HCT116 (cell line): ENCODE results near the gene EGLN3. TPM values are rescaled to one million over a fixed set of nuclear protein-coding genes. Genes with fewer than 3 reads are reported as not detected.

Experiments
- ATAC-seq: fragments of 200-7000 bp; cut with Tn5 transposase; 2 replicates; pipeline ENCODE4 v1.9.1; 2020; ENCODE audit warnings: mild to moderate bottlenecking, moderate library complexity
- BruUV-seq: library from RNA; stranded (reverse); fragments of 400-500 nt; replicated peaks from 2 replicates; lab custom pipeline; 2021; lab: Mats Ljungman, UMichigan
- CTCF ChIA-PET: fragments of 300-600 bp; sonication (Branson Sonifier 250); formaldehyde crosslinking; loops from one replicate; lab custom pipeline; 2021; ENCODE audit warnings: antibody characterized with exemption; lab: Charles Lee
- POLR2A ChIA-PET: fragments of 300-600, 350-600 bp; sonication (Branson Sonifier 250); formaldehyde crosslinking; loops from one replicate; lab custom pipeline; 2021; ENCODE audit warnings: antibody characterized with exemption; lab: Charles Lee
- RAD21 ChIA-PET, 2 experiments: fragments of 300-600 bp; sonication (Branson Sonifier 250); formaldehyde crosslinking; loops; one replicate each; lab custom pipeline; 2023; ENCODE audit warnings: low total read pairs in 2 of 2; ENCODE audit not compliant: uncharacterized antibody in 2 of 2, unreplicated experiment in 2 of 2, low non-redundant PET in 1 of 2; lab: Charles Lee
- DNase-seq: peaks from one replicate; pipeline ENCODE4 v3.0.0-alpha.2; 2010; ENCODE audit warnings: low read depth, low spot score
- H2AFZ ChIP-seq: fragments of 200-600 bp; shearing (Covaris generic), sonication (generic); 2 replicates; pipeline ENCODE4 v1.6.1; 2017; ENCODE audit warnings: low read depth, mixed run types, mixed read lengths, antibody characterized with exemption, low read length; ENCODE audit not compliant: poor library complexity, severe bottlenecking
- H3K27ac ChIP-seq: 2 replicates; pipeline ENCODE4 v1.5.1; 2012; ENCODE audit warnings: low read depth, low read length
- H3K27me3 ChIP-seq: fragments of 200-600 bp; sonication (generic); 2 replicates; pipeline ENCODE4 v1.6.1; 2016; ENCODE audit warnings: mixed run types, low read length, mixed read lengths; ENCODE audit not compliant: insufficient read depth
- H3K36me3 ChIP-seq, 2 experiments: fragments of 200-500 bp in 1 of 2; fragments of 200-600 bp in 1 of 2; sonication (Bioruptor generic) in 1 of 2; sonication (generic) in 1 of 2; 2 replicates each; pipeline versions ENCODE4 v1.5.1 to v1.6.1; 2014 to 2016; ENCODE audit warnings: low read length in 2 of 2, inconsistent platforms in 1 of 2, mixed read lengths in 1 of 2, mixed run types in 1 of 2; ENCODE audit not compliant: insufficient read depth in 2 of 2, control insufficient read depth in 1 of 2
- H3K4me1 ChIP-seq, 2 experiments: fragments of 200-600 bp in 1 of 2; sonication (generic) in 1 of 2; 2 replicates each; pipeline versions ENCODE4 v1.5.1 to v1.6.1; 2012 to 2017; ENCODE audit warnings: low read length in 2 of 2, inconsistent platforms in 1 of 2, mild to moderate bottlenecking in 1 of 2, mixed read lengths in 1 of 2, mixed run types in 1 of 2, moderate library complexity in 1 of 2; ENCODE audit not compliant: insufficient read depth in 2 of 2, control insufficient read depth in 1 of 2
- H3K4me2 ChIP-seq: fragments of 200-600 bp; sonication (generic); 2 replicates; pipeline ENCODE4 v1.6.1; 2017; ENCODE audit warnings: mixed run types, low read length, mixed read lengths
- H3K4me3 ChIP-seq, 2 experiments: fragments of 200-600 bp in 1 of 2; sonication (generic) in 1 of 2; replicated peaks in 1 of 2; 2 replicates each; pipeline ENCODE4 v1.5.1; 2011 to 2016; ENCODE audit warnings: low read length in 2 of 2, control low read depth in 1 of 2, low read depth in 1 of 2, mild to moderate bottlenecking in 1 of 2, mixed read lengths in 1 of 2, mixed run types in 1 of 2
- H3K79me2 ChIP-seq: fragments of 200-600 bp; sonication (generic); 2 replicates; pipeline ENCODE4 v1.6.1; 2017; ENCODE audit warnings: mild to moderate bottlenecking, mixed run types, low read length, moderate library complexity, mixed read lengths; ENCODE audit not compliant: insufficient read depth
- H3K9ac ChIP-seq: fragments of 200-600 bp; sonication (generic); 2 replicates; pipeline ENCODE4 v1.6.1; 2016; ENCODE audit warnings: low read length, mixed read lengths
- H3K9me2 ChIP-seq: fragments of 200-600 bp; sonication (generic), shearing (Covaris generic); 2 replicates; pipeline ENCODE4 v1.6.1; 2017; ENCODE audit warnings: mixed run types, mild to moderate bottlenecking, moderate library complexity; ENCODE audit not compliant: insufficient read depth
- H3K9me3 ChIP-seq, 2 experiments: fragments of 200-500 bp in 1 of 2; fragments of 200-600 bp in 1 of 2; sonication (Bioruptor generic) in 1 of 2; sonication (generic) in 1 of 2; 2 replicates each; pipeline ENCODE4 v1.6.1; 2014 to 2017; ENCODE audit warnings: low read length in 2 of 2, mixed read lengths in 2 of 2, inconsistent platforms in 1 of 2, low read depth in 1 of 2, mild to moderate bottlenecking in 1 of 2, mixed run types in 1 of 2, moderate library complexity in 1 of 2; ENCODE audit not compliant: control insufficient read depth in 1 of 2, insufficient read depth in 1 of 2
- H4K20me1 ChIP-seq: fragments of 200-600 bp; sonication (generic), shearing (Covaris generic); 2 replicates; pipeline ENCODE4 v1.6.1; 2017; ENCODE audit warnings: mixed run types, mild to moderate bottlenecking, moderate library complexity; ENCODE audit not compliant: insufficient read depth
- CBX3 ChIP-seq: IDR thresholded peaks from 2 replicates; pipeline ENCODE4 v1.6.1; 2012; ENCODE audit warnings: low read depth
- CEBPB ChIP-seq: IDR thresholded peaks from 2 replicates; pipeline ENCODE4 v1.6.1; 2012; ENCODE audit warnings: low read depth
- EGR1 ChIP-seq: IDR thresholded peaks from 2 replicates; pipeline ENCODE4 v1.6.1; 2012; ENCODE audit warnings: low read depth
- ELF1 ChIP-seq: IDR thresholded peaks from 2 replicates; pipeline ENCODE4 v1.6.1; 2012; ENCODE audit warnings: low read depth, borderline replicate concordance
- EZH2 ChIP-seq: fragments of 200-600 bp; sonication (generic); IDR thresholded peaks from 2 replicates; pipeline ENCODE4 v1.6.1; 2017; ENCODE audit warnings: antibody characterized with exemption, mixed run types
- EZH2phosphoT487 ChIP-seq: fragments of 200-600 bp; IDR thresholded peaks from 2 replicates; pipeline ENCODE4 v1.6.1; 2018; ENCODE audit warnings: antibody characterized with exemption, borderline replicate concordance
- FOSL1 ChIP-seq: IDR thresholded peaks from 2 replicates; pipeline ENCODE4 v1.6.1; 2012; ENCODE audit warnings: low read depth
- MAX ChIP-seq: IDR thresholded peaks from 2 replicates; pipeline ENCODE4 v1.6.1; 2012
- POLR2AphosphoS5 ChIP-seq: IDR thresholded peaks from 2 replicates; pipeline ENCODE4 v1.6.1; 2011; ENCODE audit warnings: mild to moderate bottlenecking, low read depth, low read length, moderate library complexity
- RAD21 ChIP-seq: IDR thresholded peaks from 2 replicates; pipeline ENCODE4 v1.6.1; 2012; ENCODE audit warnings: low read depth, mild to moderate bottlenecking
- SIN3A ChIP-seq: IDR thresholded peaks from 2 replicates; pipeline ENCODE4 v1.6.1; 2012; ENCODE audit warnings: low read depth
- SP1 ChIP-seq: IDR thresholded peaks from 2 replicates; pipeline ENCODE4 v1.6.1; 2012; ENCODE audit warnings: low read depth
- SRF ChIP-seq: IDR thresholded peaks from 2 replicates; pipeline ENCODE4 v1.6.1; 2012; ENCODE audit warnings: low read depth
- ZNF274 ChIP-seq: fragments of 200-500 bp; sonication (Bioruptor generic); IDR thresholded peaks from 2 replicates; pipeline ENCODE4 v1.6.1; 2014; ENCODE audit warnings: mild to moderate bottlenecking, low read depth, low read length, inconsistent platforms
- intact Hi-C: fragments of 100-400 bp; cut with micrococcal nuclease; formaldehyde crosslinking; loops from 2 replicates; pipeline ENCODE4 v1.10.0; 2022
- total RNA-seq: library from RNA; stranded (reverse); gene quantifications from one replicate; pipeline ENCODE4 v1.2.1, GENCODE V29; 2021; ENCODE audit not compliant: unreplicated experiment

EGLN3 gene
- total RNA-seq, 1 experiment from 2014 or later = 13.6 TPM

- CTCF ChIA-PET = interaction anchor here (1.1 kb wide), 1 partner anchor 97 kb away, joined by 3 read pairs; no protein-coding TSS in a partner anchor
- Histone ChIP-seq H3K4me1 (peaks cover 7 to 30% of the 10 kb centered on the region in 2 experiments; a peak in 3 of 4 replicates), H3K79me2 (peaks cover 11% of the 10 kb centered on the region; the same call in 1 of the 2 replicates), H3K9me2 (no peaks in the 10 kb centered on the region), H3K27me3 (no peaks in the 10 kb centered on the region), H3K27ac (no peak overlapping the region), H4K20me1 (no peaks in the 10 kb centered on the region), H2AFZ (no peak overlapping the region), H3K4me2 (no peak overlapping the region), H3K9ac (no peak overlapping the region), H3K36me3 (no peaks in the 10 kb centered on the region), H3K4me3 (no peak overlapping the region), H3K9me3 (no peaks in the 10 kb centered on the region)
- no peak for DNase-seq
- no peak for ATAC-seq
- TF ChIP-seq MAX = no peak
- no peak for TF ChIP-seq EZH2phosphoT487
- no peak for TF ChIP-seq ZNF274
- TF ChIP-seq POLR2AphosphoS5 = no peak
- no peak for TF ChIP-seq CBX3
- TF ChIP-seq FOSL1 = no peak
- TF ChIP-seq EGR1 = no peak
- no peak for TF ChIP-seq RAD21
- TF ChIP-seq EZH2 = no peak
- TF ChIP-seq CEBPB = no peak
- TF ChIP-seq SP1 = no peak
- TF ChIP-seq SRF = no peak
- TF ChIP-seq SIN3A = no peak
- TF ChIP-seq ELF1 = no peak
- TF ChIP-seq, all 23 proteins: peak for 0
- RAD21 ChIA-PET = no interaction called here
- BruUV-seq = no TSS peak
- POLR2A ChIA-PET = no interaction called here
- intact Hi-C loops = no loop called here
Measured at GRCh38 chr14:33945210-33946088, 5.4 kb downstream of the EGLN3 start.
